Measurements from ENCODE around the gene RIPPLY3.

Gene RIPPLY3

GRCh38 chr21:37061926-37062592 lies 55.6 kb downstream of the RIPPLY3 start:
- no peak for DNase-seq (ENCODE audit: low read depth)

- no peak for DNase-seq (ENCODE audit: low read depth)
Observed at GRCh38 chr21:37062593-37062935, 56.1 kb downstream of the RIPPLY3 start.

GRCh38 chr21:37063433-37063832 lies 56.9 kb downstream of the RIPPLY3 start:
- DNase-seq (ENCODE audit: low read depth), result no peak

- DNase-seq (ENCODE audit: low read depth), result no peak
Observed at GRCh38 chr21:37064841-37065240, 58.3 kb downstream of the RIPPLY3 start.

GRCh38 chr21:37065561-37066177 lies 59.2 kb downstream of the RIPPLY3 start:
- no peak for DNase-seq (ENCODE audit: low read depth)
